Upper lobe of left lung (tissue), 6 donors: Measurements from ENCODE around the gene CLK2. TPM values are rescaled to one million over a fixed set of nuclear protein-coding genes. Genes with fewer than 3 reads are reported as not detected.
A peak's percentile ranks its signal among the peaks of the same experiment; 100 is the strongest.
"Not testable (repeated sequence)": the region's sequence is repeated elsewhere in the genome, so short reads cannot be mapped to it uniquely, and the experiment has no call there.

Experiments used
- ATAC-seq, 2 donors: fragments of 200-7000 bp; cut with Tn5 transposase; one replicate each; pipeline ENCODE4 v1.9.1; 2022; ENCODE audit warnings: mild to moderate bottlenecking in 2 of 2, moderate library complexity in 2 of 2; ENCODE audit not compliant: low FRiP score in 2 of 2
- DNase-seq, 2 donors: peaks; one replicate each; pipeline ENCODE4 v3.0.0-alpha.2; 2019 to 2020
- H3K27ac ChIP-seq, 4 donors: fragments of 200-600 bp; sonication (generic); one replicate each; pipeline ENCODE4 v1.5.1; 2016 to 2019
- H3K27me3 ChIP-seq, 4 donors: fragments of 200-600 bp; sonication (generic); one replicate each; pipeline ENCODE4 v1.5.1; 2017 to 2019
- H3K36me3 ChIP-seq, 4 donors: fragments of 200-600 bp; sonication (generic); one replicate each; pipeline ENCODE4 v1.5.1; 2016 to 2019
- H3K4me1 ChIP-seq, 4 donors: fragments of 200-600 bp; sonication (generic); one replicate each; pipeline ENCODE4 v1.5.1; 2018 to 2019
- H3K4me3 ChIP-seq, 4 donors: fragments of 200-600 bp; sonication (generic); one replicate each; pipeline ENCODE4 v1.5.1; 2017 to 2019; ENCODE audit warnings: mild to moderate bottlenecking in 2 of 4, moderate library complexity in 1 of 4
- H3K9me3 ChIP-seq, 4 donors: fragments of 200-600 bp; sonication (generic); one replicate each; pipeline ENCODE4 v1.5.1; 2018 to 2019
- EP300 ChIP-seq, 4 donors: sonication (generic); formaldehyde crosslinking; IDR thresholded peaks; one replicate each; pipeline ENCODE4 v1.5.1; 2017; ENCODE audit warnings: antibody characterized with exemption in 4 of 4, control low read depth in 2 of 4
- POLR2A ChIP-seq, 4 donors: fragments of 450-650 bp; IDR thresholded peaks; one replicate each; pipeline ENCODE4 v1.5.1; 2016 to 2017; ENCODE audit warnings: antibody characterized with exemption in 4 of 4, mild to moderate bottlenecking in 2 of 4
- POLR2AphosphoS5 ChIP-seq, 2 donors: sonication (generic); formaldehyde crosslinking; IDR thresholded peaks; one replicate each; pipeline ENCODE4 v1.5.1; 2017; ENCODE audit warnings: antibody characterized with exemption in 2 of 2
- WGBS, 2 donors: methylation state at CpG; one replicate each; pipeline ENCODE4 v1.1.5; 2017 to 2018; 5-methylcytosine and 5-hydroxymethylcytosine counted together
- total RNA-seq, 6 donors: library from RNA; depleted of rRNA in 4 of 6; stranded (reverse); fragments of >200 nt in 4 of 6; gene quantifications; one replicate each; pipeline versions ENCODE4 v1.1.0 to v1.2.1, GENCODE V29; 2016 to 2021
- TF ChIP-seq, protein P1 (sequence below), 6 experiments: fragments of 450-650 bp in 4 of 6; fragments of 200-600 bp in 2 of 6; sonication (generic) in 2 of 6; IDR thresholded peaks; one replicate each; pipeline ENCODE4 v1.5.1; 2016 to 2019; ENCODE audit warnings: antibody characterized with exemption in 6 of 6
- donor health status: DM: no; HTN: no; CAD: no; lungs with moderate emphysema.
- donor health status: DM: no; HTN: yes; CAD: no; lungs with severe emphysema.

CLK2 gene
- total RNA-seq, 6 donors from 2014 or later, result 32.7 to 92.2 (median 48.1) TPM

DNA sequence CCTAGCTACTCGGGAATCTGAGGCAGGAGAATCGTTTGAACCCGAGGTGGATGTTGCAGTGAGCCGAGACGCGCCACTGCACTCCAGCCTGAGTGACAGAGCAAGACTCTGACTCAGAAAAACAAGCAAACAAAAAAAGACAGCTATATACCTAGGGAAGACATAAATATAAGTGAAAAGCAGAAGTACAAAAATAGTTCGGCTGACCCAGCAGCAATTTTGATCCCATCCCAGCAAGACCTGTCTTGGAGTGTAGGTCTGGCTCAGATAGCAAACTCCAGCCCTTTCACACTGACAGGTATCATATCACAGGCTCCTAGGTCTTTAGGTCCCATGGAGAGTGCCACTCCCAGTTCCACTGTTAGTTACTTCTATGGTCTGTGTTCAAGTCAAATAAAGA, 50.3 kb downstream of the CLK2 start:
- TF ChIP-seq, protein P1, sequence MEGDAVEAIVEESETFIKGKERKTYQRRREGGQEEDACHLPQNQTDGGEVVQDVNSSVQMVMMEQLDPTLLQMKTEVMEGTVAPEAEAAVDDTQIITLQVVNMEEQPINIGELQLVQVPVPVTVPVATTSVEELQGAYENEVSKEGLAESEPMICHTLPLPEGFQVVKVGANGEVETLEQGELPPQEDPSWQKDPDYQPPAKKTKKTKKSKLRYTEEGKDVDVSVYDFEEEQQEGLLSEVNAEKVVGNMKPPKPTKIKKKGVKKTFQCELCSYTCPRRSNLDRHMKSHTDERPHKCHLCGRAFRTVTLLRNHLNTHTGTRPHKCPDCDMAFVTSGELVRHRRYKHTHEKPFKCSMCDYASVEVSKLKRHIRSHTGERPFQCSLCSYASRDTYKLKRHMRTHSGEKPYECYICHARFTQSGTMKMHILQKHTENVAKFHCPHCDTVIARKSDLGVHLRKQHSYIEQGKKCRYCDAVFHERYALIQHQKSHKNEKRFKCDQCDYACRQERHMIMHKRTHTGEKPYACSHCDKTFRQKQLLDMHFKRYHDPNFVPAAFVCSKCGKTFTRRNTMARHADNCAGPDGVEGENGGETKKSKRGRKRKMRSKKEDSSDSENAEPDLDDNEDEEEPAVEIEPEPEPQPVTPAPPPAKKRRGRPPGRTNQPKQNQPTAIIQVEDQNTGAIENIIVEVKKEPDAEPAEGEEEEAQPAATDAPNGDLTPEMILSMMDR (IDR thresholded peaks at IDR 0.05), result no peak
- no peak for TF ChIP-seq EP300 (IDR thresholded peaks at IDR 0.05)
- no peak for TF ChIP-seq POLR2A (IDR thresholded peaks at IDR 0.05)
- no peak for TF ChIP-seq POLR2AphosphoS5 (IDR thresholded peaks at IDR 0.05)
- 51 to 68% methylated on average over 7 of the region's 7 CpGs for WGBS, 2 donors
- Histone ChIP-seq H3K4me1 (peaks cover 18 to 36% (median 34%) of the 10 kb centered on the region in 4 donors), H3K9me3 (no peaks in the 10 kb centered on the region), H3K27ac (no peak overlapping the region), H3K27me3 (no peaks in the 10 kb centered on the region), H3K4me3 (no peak overlapping the region), H3K36me3 (no peaks in the 10 kb centered on the region)
- DNase-seq, result no peak
- ATAC-seq, result no peak

DNA sequence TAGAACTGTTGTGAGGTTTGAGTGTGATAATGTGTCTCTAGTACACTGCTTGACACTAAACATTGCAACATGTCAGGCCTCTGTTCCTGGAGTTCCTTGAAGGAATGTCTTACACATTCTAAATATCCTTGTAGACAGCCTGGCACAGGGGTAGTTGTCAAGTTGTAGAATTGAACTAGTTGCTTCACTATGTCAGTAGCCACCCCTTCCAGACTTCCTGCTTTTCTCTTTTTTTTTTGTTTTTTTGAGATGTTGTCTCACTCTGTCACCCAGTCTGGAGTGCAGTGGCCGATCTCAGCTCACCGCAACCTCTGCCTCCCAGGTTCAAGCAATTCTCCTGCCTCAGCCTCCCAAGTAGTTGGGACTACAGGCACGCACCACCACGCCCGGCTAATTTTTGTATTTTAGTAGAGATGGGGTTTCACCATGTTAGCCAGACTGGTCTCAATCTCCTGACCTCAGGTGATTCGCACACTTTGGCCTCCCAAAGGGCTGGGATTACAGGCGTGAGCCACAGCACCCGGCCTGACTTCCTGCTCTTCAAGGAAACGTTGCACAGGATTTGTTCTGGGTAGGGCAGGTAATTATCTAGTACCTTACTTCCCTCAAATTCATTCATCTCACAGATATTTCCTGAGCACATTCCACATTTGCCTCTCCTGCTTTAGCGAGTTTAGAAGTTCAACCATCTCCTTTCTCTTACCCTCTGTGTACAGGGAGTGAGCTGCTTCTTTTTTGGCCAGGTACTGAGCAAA, 52.9 kb downstream of the CLK2 start:
- WGBS, 2 donors, result 84% methylated on average over 10 of the region's 10 CpGs
- DNase-seq, H3K27me3 ChIP-seq, H3K4me3 ChIP-seq, ATAC-seq, H3K36me3 ChIP-seq, H3K9me3 ChIP-seq: not testable (repeated sequence)
- Histone ChIP-seq H3K27ac (peak overlapping the region in 3 of 4 donors; percentile 21 to 62 (median 53)), H3K4me1 (peaks cover 3 to 21% (median 17%) of the 10 kb centered on the region in 4 donors)

GRCh38 chr1:155219592-155220031, 53.7 kb downstream of the CLK2 start:
- Histone ChIP-seq H3K4me3 (peak overlapping the region in 2 of 4 donors; percentile 1 to 8), H3K27me3 (no peaks in the 10 kb centered on the region), H3K4me1 (peaks cover 0 to 15% (median 13%) of the 10 kb centered on the region in 4 donors), H3K27ac (peak overlapping the region; percentile 21 to 65 (median 58)), H3K9me3 (no peaks in the 10 kb centered on the region), H3K36me3 (no peaks in the 10 kb centered on the region)
- TF ChIP-seq EP300 (IDR thresholded peaks at IDR 0.05), result no peak
- DNase-seq, result peak in 1 of 2 donors; percentile 65
- WGBS, 2 donors, result 0 to 6% methylated on average over 1 of the region's 1 CpG
- ATAC-seq, result peak in 1 of 2 donors; percentile 58

GRCh38 chr1:155218854-155219591, 54.3 kb downstream of the CLK2 start:
- no peak for TF ChIP-seq POLR2A (IDR thresholded peaks at IDR 0.05)
- no peak for TF ChIP-seq EP300 (IDR thresholded peaks at IDR 0.05)
- TF ChIP-seq, protein P1 (IDR thresholded peaks at IDR 0.05), result no peak
- TF ChIP-seq POLR2AphosphoS5 (IDR thresholded peaks at IDR 0.05), result no peak
- Histone ChIP-seq H3K27ac (peak overlapping the region in 3 of 4 donors; percentile 53 to 65 (median 62)), H3K27me3 (no peaks in the 10 kb centered on the region), H3K4me1 (peaks cover 0 to 10% (median 9%) of the 10 kb centered on the region in 4 donors), H3K36me3 (no peaks in the 10 kb centered on the region), H3K4me3 (peak overlapping the region in 2 of 4 donors; percentile 1 to 8), H3K9me3 (no peaks in the 10 kb centered on the region)
- WGBS, 2 donors, result 38 to 46% methylated on average over 7 of the region's 7 CpGs
- peak in 1 of 2 donors; percentile 58 for DNase-seq
- peak in 1 of 2 donors; percentile 65 for ATAC-seq

DNA sequence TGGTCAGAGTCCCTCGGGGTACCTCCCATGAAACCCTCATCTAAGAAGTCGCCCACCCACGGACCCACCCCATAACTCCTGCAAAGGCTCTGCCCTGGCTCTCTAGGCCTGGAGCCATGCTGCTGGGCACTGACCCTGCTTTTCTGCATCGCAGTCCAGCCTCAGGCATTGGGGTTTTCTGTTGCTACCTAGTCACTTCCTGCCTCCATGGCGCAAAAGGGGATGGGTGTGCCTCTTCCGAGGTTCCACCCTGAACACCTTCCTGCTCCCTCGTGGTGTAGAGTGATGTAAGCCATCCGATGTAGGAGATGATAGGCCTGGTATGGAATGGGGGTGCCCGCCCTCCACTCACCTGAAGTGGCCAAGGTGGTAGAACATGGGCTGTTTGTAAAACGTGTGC, 58.6 kb downstream of the CLK2 start:
- not testable (repeated sequence) for H3K4me3 ChIP-seq, ATAC-seq, H3K27me3 ChIP-seq, H3K36me3 ChIP-seq, H3K27ac ChIP-seq, DNase-seq, H3K9me3 ChIP-seq
- H3K4me1 ChIP-seq, result peaks cover 3 to 17% (median 9%) of the 10 kb centered on the region in 4 donors
- 65 to 79% methylated on average over 3 to 7 of the region's 10 CpGs for WGBS, 2 donors

Other genes with a start within 250 kb of the CLK2 start
- 1 to 10 TPM in 4 of 6 donors, under 1 TPM in 2; 0.49 to 2.1 (median 1.1) TPM for gene DCST2, start 239.7 kb downstream of the CLK2 start, total RNA-seq
- gene DCST1, start 239.7 kb downstream of the CLK2 start, total RNA-seq, result under 1 TPM in 1 of 6 donors, not detected in 5; 0.89 TPM
- gene ADAM15, start 222.2 kb downstream of the CLK2 start, total RNA-seq, result 100 to 1,000 TPM in 4 of 6 donors, 10 to 100 TPM in 2; 52.1 to 246 (median 106) TPM
- 1 to 10 TPM; 2.8 to 8.1 (median 7.0) TPM for gene EFNA4, start 209.8 kb downstream of the CLK2 start, total RNA-seq
- 1 to 10 TPM in 4 of 6 donors, under 1 TPM in 2; 0.33 to 2.1 (median 1.4) TPM for gene EFNA3, start 194.7 kb downstream of the CLK2 start, total RNA-seq
- 100 to 1,000 TPM; 131 to 226 (median 164) TPM for gene EFNA1, start 145.6 kb downstream of the CLK2 start, total RNA-seq
- 10 to 100 TPM; 19.9 to 49.9 (median 42.7) TPM for gene SLC50A1, start 137.7 kb downstream of the CLK2 start, total RNA-seq
- 100 to 1,000 TPM in 2 of 6 donors, 10 to 100 TPM in 3, not detected in 1; 25.1 to 112 (median 67.5) TPM for gene DPM3, start 133.0 kb downstream of the CLK2 start, total RNA-seq
- 100 to 1,000 TPM in 4 of 6 donors, 10 to 100 TPM in 2; 47.1 to 166 (median 131) TPM for gene KRTCAP2, start 100.2 kb downstream of the CLK2 start, total RNA-seq
- under 1 TPM in 3 of 6 donors, not detected in 3; 0.30 to 0.64 (median 0.57) TPM for gene TRIM46, start 99.7 kb downstream of the CLK2 start, total RNA-seq
- gene THBS3, start 65.6 kb downstream of the CLK2 start, total RNA-seq, result 10 to 100 TPM; 18.3 to 97.4 (median 27.6) TPM
- 10 to 100 TPM; 23.0 to 68.4 (median 37.4) TPM for gene MTX1, start 64.8 kb downstream of the CLK2 start, total RNA-seq
- 10 to 100 TPM in 5 of 6 donors, 1 to 10 TPM in 1; 9.3 to 30.3 (median 20.6) TPM for gene ENTREP3, start 18.0 kb downstream of the CLK2 start, total RNA-seq
- gene SCAMP3, start 11.1 kb downstream of the CLK2 start, total RNA-seq, result 10 to 100 TPM; 61.5 to 96.1 (median 70.4) TPM
- 1 to 10 TPM; 1.1 to 6.3 (median 2.6) TPM for gene HCN3, start 4.0 kb upstream of the CLK2 start, total RNA-seq
- under 1 TPM in 2 of 6 donors, not detected in 4; 0.14 to 0.17 TPM for gene PKLR, start 27.9 kb upstream of the CLK2 start, total RNA-seq
- gene FDPS, start 35.4 kb upstream of the CLK2 start, total RNA-seq, result 100 to 1,000 TPM; 129 to 256 (median 179) TPM
- gene RUSC1, start 47.4 kb upstream of the CLK2 start, total RNA-seq, result 10 to 100 TPM; 21.4 to 41.9 (median 31.2) TPM